ENCODE results near the gene CPSF4L. TPM values are rescaled to one million over a fixed set of nuclear protein-coding genes. Genes with fewer than 3 reads are reported as not detected.

CPSF4L gene
- total RNA-seq: not detected in 2 replicates

GRCh38 chr17:73261617-73261951 is at the start of gene CPSF4L:
TSS of gene CPSF4L (minus strand) at chr17:73261880. CDS start at chr17:73261818, 62 bp downstream.

Other genes starting within 250 kb of the CPSF4L start
- gene SLC39A11, start 169.2 kb downstream of the CPSF4L start, total RNA-seq: 11.6 and 15.3 TPM in 2 replicates
- under 0.01 TPM in 1 of 2 replicates, not detected in the other for gene SSTR2, start 96.9 kb downstream of the CPSF4L start, total RNA-seq
- 14.4 and 15.7 TPM in 2 replicates for gene COG1, start 68.8 kb downstream of the CPSF4L start, total RNA-seq
- gene CDC42EP4, start 50.1 kb upstream of the CPSF4L start, total RNA-seq: 5.4 and 7.3 TPM in 2 replicates